T-helper 2 cell (primary cell): Measurements from ENCODE around the gene ZNF107.
A peak's percentile ranks its signal among the peaks of the same experiment; 100 is the strongest.
"Not testable (repeated sequence)": the region's sequence is repeated elsewhere in the genome, so short reads cannot be mapped to it uniquely, and the experiment has no call there.

ENCODE experiments used
- DNase-seq, 5 experiments: peaks; one replicate each; pipeline versions ENCODE4 v3.0.0 to v3.0.0-alpha.2; 2012 to 2022

ZNF107 gene

DNA sequence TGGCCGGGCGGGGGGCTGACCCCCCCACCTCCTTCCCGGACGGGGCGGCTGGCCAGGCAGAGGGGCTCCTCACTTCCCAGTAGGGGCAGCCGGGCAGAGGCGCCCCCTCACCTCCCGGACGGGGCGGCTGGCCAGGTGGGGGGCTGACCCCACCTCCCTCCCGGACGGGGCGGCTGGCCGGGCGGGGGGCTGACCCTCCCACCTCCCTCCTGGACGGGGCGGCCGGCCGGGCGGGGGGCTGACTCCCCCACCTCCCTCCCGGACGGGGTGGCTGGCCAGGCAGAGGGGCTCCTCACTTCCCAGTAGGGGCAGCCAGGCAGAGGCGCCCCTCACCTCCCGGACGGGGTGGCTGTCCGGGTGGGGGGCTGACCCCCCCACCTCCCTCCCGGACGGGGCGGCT, 72.5 kb downstream of the ZNF107 start:
- DNase-seq: not testable (repeated sequence)

DNA sequence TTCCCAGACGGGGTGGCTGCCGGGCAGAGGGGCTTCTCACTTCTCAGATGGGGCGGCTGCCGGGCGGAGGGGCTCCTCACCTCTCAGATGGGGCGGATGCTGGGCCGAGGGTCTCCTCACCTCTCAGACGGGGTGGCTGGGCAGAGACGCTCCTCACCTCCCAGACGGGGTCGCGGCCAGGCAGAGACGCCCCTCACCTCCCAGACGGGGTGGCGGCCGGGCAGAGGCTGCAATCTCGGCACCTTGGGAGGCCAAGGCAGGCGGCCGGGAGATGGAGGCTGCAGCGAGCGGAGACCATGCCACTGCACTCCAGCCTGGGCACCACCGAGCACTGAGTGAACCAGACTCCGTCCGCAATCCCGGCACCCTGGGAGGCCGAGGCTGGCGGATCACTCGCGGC, 73.0 kb downstream of the ZNF107 start:
- peak in 1 of 5 experiments; percentile 1 for DNase-seq

DNA sequence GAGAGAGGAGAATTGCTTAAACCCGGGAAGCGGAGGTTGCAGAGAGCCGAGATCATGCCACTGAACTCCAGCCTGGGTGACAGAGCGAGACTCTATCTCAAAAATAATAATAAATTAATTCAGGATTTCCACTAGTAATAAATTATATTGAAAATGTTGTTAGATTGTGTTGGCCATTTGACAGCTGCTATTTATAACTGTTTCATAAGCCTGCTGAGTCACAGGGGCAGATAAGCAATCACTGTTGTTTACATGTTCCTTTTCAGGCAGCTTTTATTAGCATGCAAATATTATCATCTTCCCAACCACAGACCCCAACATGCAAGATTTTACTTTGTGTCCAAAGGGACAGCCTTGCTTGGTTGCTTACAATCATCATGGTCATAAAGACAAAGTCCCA, 78.7 kb downstream of the ZNF107 start:
- DNase-seq: no peak

DNA sequence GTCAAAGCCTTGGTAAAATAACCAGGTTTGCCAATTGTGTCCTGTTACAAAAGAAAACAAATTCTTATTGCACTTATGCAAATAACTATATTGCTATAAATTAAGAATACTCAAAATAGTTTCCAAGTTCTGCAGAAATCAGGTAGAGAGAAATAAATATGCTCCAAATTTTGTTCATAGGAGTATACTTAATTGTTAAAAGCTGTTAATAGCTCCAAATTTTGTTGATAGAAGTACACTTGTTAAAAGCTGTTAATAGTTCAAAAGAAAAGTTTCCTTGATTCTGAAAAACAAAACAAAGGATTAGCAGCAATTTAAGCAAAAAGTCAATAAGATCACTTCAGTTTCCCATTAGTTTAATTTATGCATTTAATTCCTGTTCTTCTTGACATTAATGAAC, 81.9 kb downstream of the ZNF107 start:
- DNase-seq: no peak

DNA sequence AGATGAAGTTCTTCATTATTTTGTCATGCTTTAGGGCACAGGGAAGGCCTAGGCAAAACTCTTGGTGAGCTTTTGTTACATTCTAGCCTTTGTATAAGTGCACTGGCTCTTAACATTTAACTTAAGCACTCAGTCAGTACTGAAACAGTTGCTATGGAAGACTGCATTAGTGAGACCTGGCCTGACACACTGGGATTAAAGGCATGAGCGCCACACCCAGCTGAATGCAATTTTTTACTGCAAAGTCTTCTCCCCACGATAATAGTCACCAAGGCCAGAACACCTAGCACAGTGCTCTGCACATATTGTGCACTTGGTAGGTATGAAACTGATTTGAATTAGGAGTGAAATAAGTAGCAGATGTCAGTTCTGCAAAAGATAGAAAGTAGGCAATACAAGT, 87.1 kb downstream of the ZNF107 start:
- no peak for DNase-seq

DNA sequence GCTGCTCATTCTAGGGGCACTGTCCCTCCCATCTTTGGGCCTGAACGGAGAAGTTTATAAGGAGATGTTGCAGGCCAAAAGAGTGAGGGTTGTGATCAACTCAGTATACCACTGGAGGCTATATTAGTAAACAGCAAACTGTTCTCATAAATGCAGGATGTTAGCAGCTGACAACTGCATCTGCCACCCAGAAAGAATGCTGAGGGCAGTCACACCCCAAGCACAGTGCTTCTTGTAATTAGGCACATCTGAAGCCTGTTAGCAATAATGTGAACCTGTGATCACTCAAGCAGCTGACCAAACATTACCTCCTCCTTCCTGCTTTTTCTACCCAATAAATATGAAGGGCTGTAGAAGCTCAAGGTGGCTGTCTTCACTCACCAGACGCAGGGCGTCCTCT, 89.9 kb downstream of the ZNF107 start:
- no peak for DNase-seq

DNA sequence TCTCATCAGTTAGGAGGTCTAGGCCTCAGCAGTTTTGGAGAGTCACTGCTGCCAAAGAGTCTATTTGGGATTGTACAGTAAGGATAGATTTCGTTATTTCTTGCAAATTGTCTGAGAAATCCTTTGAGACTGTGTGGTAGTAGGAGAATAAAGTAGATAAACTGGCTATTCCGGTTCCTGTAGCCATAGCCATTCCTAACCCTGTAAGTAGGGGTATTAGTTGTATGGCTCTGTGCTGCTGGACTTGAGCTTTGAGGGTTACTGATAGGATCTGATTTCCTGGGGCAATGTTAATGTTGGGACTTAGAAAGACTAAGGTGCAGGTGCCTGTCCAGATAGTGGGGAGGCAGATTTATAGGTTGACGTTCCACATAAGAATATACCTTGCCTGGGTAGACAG, 92.2 kb downstream of the ZNF107 start:
- DNase-seq: no peak
